NCI-H2227 (cell line): ENCODE data around the gene RAP1GDS1.
"Not testable (repeated sequence)": the region's sequence is repeated elsewhere in the genome, so short reads cannot be mapped to it uniquely, and the experiment has no call there.

Source experiments
- DNase-seq: peaks from one replicate; lab custom pipeline; 2025; ENCODE audit not compliant: unreplicated experiment; lab: John Stamatoyannopoulos, UW

RAP1GDS1 gene

GRCh38 chr4:98288671-98289070 is 27.5 kb downstream of the RAP1GDS1 start:
- DNase-seq: not testable (repeated sequence)

GRCh38 chr4:98289375-98289774 is 28.2 kb downstream of the RAP1GDS1 start:
- no peak for DNase-seq

- no peak for DNase-seq
Measured at GRCh38 chr4:98290511-98290910, 29.3 kb downstream of the RAP1GDS1 start.

GRCh38 chr4:98293104-98293887 is 32.1 kb downstream of the RAP1GDS1 start:
- no peak for DNase-seq

- DNase-seq: no peak
Measured at GRCh38 chr4:98298022-98298421, 36.8 kb downstream of the RAP1GDS1 start.

- no peak for DNase-seq
Measured at GRCh38 chr4:98300706-98301105, 39.5 kb downstream of the RAP1GDS1 start.

GRCh38 chr4:98305576-98305975 is 44.4 kb downstream of the RAP1GDS1 start:
- no peak for DNase-seq

GRCh38 chr4:98310867-98311266 is 49.7 kb downstream of the RAP1GDS1 start:
- DNase-seq: no peak

GRCh38 chr4:98311656-98312055 is 50.5 kb downstream of the RAP1GDS1 start:
- no peak for DNase-seq

GRCh38 chr4:98314791-98315565 is 53.8 kb downstream of the RAP1GDS1 start:
- DNase-seq: no peak

GRCh38 chr4:98318521-98318920 is 57.3 kb downstream of the RAP1GDS1 start:
- no peak for DNase-seq

GRCh38 chr4:98319021-98319420 is 57.8 kb downstream of the RAP1GDS1 start:
- no peak for DNase-seq

- no peak for DNase-seq
Measured at GRCh38 chr4:98326168-98326567, 65.0 kb downstream of the RAP1GDS1 start.

GRCh38 chr4:98327694-98328093 is 66.5 kb downstream of the RAP1GDS1 start:
- DNase-seq: no peak

GRCh38 chr4:98329879-98330640 is 68.9 kb downstream of the RAP1GDS1 start:
- not testable (repeated sequence) for DNase-seq

GRCh38 chr4:98332017-98332416 is 70.8 kb downstream of the RAP1GDS1 start:
- no peak for DNase-seq

GRCh38 chr4:98334461-98334860 is 73.3 kb downstream of the RAP1GDS1 start:
- no peak for DNase-seq

GRCh38 chr4:98338761-98339438 is 77.7 kb downstream of the RAP1GDS1 start:
- no peak for DNase-seq

- DNase-seq: no peak
Measured at GRCh38 chr4:98341309-98341708, 80.1 kb downstream of the RAP1GDS1 start.

- no peak for DNase-seq
Measured at GRCh38 chr4:98343626-98344025, 82.4 kb downstream of the RAP1GDS1 start.

GRCh38 chr4:98345838-98346237 is 84.7 kb downstream of the RAP1GDS1 start:
- no peak for DNase-seq
